ENCODE results near the gene RCBTB2.

DNA sequence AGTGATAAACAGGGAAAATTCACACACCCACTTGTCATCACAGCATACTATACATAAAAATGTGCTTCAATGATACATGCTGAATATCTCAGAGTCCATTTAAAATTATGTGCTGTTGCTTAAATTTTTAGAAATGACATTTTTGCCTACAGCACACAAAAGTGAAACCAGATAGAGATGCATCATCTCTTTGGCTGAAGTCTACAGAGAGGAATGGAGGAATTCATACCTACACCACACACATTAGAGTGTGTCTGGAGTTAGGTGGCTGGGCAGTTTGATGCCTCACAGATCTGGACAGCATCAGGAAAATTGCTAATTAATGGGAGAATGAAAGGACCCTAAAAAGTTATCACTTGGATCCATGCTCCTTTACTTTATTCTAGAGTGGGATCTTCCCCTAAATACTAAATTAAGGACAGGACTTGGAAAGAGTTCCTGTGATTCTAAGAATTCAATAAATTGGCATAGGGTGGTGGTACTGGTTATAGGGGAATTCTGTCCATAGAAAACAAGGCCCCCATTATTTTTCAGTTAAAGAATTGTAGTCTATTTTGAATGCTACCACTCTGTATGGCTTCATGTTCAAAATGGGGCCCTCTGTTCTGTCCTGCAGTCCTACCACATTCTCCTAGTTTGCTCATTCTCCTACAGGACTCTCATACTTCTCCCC lies 41.3 kb downstream of the RCBTB2 start:
- TF ChIP-seq ZNF768 (tag by site-specific recombination; IDR thresholded peaks at IDR 0.05) (no peak), BCL11A (tag by site-specific recombination; IDR thresholded peaks at IDR 0.05; ENCODE audit: low read depth) (no peak), ZNF561 (tag by site-specific recombination; IDR thresholded peaks at IDR 0.05; ENCODE audit: borderline replicate concordance) (no peak), ZNF324 (tag by site-specific recombination; IDR thresholded peaks at IDR 0.05) (no peak), YY1 (tag by site-specific recombination; IDR thresholded peaks at IDR 0.05) (no peak)
- TF ChIP-seq, protein P1, sequence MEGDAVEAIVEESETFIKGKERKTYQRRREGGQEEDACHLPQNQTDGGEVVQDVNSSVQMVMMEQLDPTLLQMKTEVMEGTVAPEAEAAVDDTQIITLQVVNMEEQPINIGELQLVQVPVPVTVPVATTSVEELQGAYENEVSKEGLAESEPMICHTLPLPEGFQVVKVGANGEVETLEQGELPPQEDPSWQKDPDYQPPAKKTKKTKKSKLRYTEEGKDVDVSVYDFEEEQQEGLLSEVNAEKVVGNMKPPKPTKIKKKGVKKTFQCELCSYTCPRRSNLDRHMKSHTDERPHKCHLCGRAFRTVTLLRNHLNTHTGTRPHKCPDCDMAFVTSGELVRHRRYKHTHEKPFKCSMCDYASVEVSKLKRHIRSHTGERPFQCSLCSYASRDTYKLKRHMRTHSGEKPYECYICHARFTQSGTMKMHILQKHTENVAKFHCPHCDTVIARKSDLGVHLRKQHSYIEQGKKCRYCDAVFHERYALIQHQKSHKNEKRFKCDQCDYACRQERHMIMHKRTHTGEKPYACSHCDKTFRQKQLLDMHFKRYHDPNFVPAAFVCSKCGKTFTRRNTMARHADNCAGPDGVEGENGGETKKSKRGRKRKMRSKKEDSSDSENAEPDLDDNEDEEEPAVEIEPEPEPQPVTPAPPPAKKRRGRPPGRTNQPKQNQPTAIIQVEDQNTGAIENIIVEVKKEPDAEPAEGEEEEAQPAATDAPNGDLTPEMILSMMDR (tag by site-specific recombination; IDR thresholded peaks at IDR 0.05), result no peak
- TF ChIP-seq, protein P2, sequence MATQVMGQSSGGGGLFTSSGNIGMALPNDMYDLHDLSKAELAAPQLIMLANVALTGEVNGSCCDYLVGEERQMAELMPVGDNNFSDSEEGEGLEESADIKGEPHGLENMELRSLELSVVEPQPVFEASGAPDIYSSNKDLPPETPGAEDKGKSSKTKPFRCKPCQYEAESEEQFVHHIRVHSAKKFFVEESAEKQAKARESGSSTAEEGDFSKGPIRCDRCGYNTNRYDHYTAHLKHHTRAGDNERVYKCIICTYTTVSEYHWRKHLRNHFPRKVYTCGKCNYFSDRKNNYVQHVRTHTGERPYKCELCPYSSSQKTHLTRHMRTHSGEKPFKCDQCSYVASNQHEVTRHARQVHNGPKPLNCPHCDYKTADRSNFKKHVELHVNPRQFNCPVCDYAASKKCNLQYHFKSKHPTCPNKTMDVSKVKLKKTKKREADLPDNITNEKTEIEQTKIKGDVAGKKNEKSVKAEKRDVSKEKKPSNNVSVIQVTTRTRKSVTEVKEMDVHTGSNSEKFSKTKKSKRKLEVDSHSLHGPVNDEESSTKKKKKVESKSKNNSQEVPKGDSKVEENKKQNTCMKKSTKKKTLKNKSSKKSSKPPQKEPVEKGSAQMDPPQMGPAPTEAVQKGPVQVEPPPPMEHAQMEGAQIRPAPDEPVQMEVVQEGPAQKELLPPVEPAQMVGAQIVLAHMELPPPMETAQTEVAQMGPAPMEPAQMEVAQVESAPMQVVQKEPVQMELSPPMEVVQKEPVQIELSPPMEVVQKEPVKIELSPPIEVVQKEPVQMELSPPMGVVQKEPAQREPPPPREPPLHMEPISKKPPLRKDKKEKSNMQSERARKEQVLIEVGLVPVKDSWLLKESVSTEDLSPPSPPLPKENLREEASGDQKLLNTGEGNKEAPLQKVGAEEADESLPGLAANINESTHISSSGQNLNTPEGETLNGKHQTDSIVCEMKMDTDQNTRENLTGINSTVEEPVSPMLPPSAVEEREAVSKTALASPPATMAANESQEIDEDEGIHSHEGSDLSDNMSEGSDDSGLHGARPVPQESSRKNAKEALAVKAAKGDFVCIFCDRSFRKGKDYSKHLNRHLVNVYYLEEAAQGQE (tag by site-specific recombination; IDR thresholded peaks at IDR 0.05), result no peak
- TF ChIP-seq, protein P3, sequence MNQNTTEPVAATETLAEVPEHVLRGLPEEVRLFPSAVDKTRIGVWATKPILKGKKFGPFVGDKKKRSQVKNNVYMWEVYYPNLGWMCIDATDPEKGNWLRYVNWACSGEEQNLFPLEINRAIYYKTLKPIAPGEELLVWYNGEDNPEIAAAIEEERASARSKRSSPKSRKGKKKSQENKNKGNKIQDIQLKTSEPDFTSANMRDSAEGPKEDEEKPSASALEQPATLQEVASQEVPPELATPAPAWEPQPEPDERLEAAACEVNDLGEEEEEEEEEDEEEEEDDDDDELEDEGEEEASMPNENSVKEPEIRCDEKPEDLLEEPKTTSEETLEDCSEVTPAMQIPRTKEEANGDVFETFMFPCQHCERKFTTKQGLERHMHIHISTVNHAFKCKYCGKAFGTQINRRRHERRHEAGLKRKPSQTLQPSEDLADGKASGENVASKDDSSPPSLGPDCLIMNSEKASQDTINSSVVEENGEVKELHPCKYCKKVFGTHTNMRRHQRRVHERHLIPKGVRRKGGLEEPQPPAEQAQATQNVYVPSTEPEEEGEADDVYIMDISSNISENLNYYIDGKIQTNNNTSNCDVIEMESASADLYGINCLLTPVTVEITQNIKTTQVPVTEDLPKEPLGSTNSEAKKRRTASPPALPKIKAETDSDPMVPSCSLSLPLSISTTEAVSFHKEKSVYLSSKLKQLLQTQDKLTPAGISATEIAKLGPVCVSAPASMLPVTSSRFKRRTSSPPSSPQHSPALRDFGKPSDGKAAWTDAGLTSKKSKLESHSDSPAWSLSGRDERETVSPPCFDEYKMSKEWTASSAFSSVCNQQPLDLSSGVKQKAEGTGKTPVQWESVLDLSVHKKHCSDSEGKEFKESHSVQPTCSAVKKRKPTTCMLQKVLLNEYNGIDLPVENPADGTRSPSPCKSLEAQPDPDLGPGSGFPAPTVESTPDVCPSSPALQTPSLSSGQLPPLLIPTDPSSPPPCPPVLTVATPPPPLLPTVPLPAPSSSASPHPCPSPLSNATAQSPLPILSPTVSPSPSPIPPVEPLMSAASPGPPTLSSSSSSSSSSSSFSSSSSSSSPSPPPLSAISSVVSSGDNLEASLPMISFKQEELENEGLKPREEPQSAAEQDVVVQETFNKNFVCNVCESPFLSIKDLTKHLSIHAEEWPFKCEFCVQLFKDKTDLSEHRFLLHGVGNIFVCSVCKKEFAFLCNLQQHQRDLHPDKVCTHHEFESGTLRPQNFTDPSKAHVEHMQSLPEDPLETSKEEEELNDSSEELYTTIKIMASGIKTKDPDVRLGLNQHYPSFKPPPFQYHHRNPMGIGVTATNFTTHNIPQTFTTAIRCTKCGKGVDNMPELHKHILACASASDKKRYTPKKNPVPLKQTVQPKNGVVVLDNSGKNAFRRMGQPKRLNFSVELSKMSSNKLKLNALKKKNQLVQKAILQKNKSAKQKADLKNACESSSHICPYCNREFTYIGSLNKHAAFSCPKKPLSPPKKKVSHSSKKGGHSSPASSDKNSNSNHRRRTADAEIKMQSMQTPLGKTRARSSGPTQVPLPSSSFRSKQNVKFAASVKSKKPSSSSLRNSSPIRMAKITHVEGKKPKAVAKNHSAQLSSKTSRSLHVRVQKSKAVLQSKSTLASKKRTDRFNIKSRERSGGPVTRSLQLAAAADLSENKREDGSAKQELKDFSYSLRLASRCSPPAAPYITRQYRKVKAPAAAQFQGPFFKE (tag by site-specific recombination; IDR thresholded peaks at IDR 0.05; ENCODE audit: borderline replicate concordance), result no peak
- TF ChIP-seq, protein P4, sequence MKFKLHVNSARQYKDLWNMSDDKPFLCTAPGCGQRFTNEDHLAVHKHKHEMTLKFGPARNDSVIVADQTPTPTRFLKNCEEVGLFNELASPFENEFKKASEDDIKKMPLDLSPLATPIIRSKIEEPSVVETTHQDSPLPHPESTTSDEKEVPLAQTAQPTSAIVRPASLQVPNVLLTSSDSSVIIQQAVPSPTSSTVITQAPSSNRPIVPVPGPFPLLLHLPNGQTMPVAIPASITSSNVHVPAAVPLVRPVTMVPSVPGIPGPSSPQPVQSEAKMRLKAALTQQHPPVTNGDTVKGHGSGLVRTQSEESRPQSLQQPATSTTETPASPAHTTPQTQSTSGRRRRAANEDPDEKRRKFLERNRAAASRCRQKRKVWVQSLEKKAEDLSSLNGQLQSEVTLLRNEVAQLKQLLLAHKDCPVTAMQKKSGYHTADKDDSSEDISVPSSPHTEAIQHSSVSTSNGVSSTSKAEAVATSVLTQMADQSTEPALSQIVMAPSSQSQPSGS (tag by site-specific recombination; IDR thresholded peaks at IDR 0.05; ENCODE audit: low read depth), result no peak
